KMS-11 (cell line): ENCODE results near the gene CBR1.
"Not testable (repeated sequence)": the region's sequence is repeated elsewhere in the genome, so short reads cannot be mapped to it uniquely, and the experiment has no call there.

Experiments
- H2AFZ ChIP-seq: fragments of 200-600 bp; sonication (generic); 2 replicates; pipeline ENCODE4 v1.6.1; 2016; ENCODE audit warnings: antibody characterized with exemption, mixed run types, low read depth
- H3K27ac ChIP-seq: fragments of 200-600 bp; sonication (generic); 2 replicates; pipeline ENCODE4 v1.6.1; 2016; ENCODE audit warnings: mild to moderate bottlenecking, mixed run types
- H3K27me3 ChIP-seq: fragments of 200-600 bp; sonication (generic); 2 replicates; pipeline ENCODE4 v1.6.1; 2017; ENCODE audit warnings: mild to moderate bottlenecking, low read depth, mixed run types, moderate library complexity; ENCODE audit not compliant: insufficient read depth
- H3K36me3 ChIP-seq: fragments of 200-600 bp; sonication (generic); 2 replicates; pipeline ENCODE4 v1.6.1; 2017; ENCODE audit warnings: mild to moderate bottlenecking, mixed run types; ENCODE audit not compliant: insufficient read depth
- H3K4me1 ChIP-seq: fragments of 200-600 bp; sonication (generic); 2 replicates; pipeline ENCODE4 v1.6.1; 2016; ENCODE audit warnings: mild to moderate bottlenecking, low read depth, mixed run types; ENCODE audit not compliant: poor library complexity, severe bottlenecking
- H3K4me2 ChIP-seq: fragments of 200-600 bp; sonication (generic); 2 replicates; pipeline ENCODE4 v1.7.0; 2016; ENCODE audit warnings: mild to moderate bottlenecking, mixed run types
- H3K4me3 ChIP-seq: fragments of 200-600 bp; sonication (generic); IDR thresholded peaks from 2 replicates; pipeline ENCODE4 v1.6.1; 2017; ENCODE audit warnings: low read depth, low read length, mixed read lengths; ENCODE audit not compliant: insufficient read depth
- H3K79me2 ChIP-seq: fragments of 200-600 bp; sonication (generic); 2 replicates; pipeline ENCODE4 v1.6.1; 2016; ENCODE audit warnings: low read depth, mixed run types; ENCODE audit not compliant: insufficient read depth
- H3K9ac ChIP-seq: fragments of 200-600 bp; sonication (generic); 2 replicates; pipeline ENCODE4 v1.6.1; 2016; ENCODE audit warnings: mild to moderate bottlenecking, mixed run types
- H4K20me1 ChIP-seq: fragments of 200-600 bp; sonication (generic); 2 replicates; pipeline ENCODE4 v1.6.1; 2016; ENCODE audit warnings: mild to moderate bottlenecking, mixed run types; ENCODE audit not compliant: insufficient read depth
- CTCF ChIP-seq: fragments of 200-600 bp; sonication (generic); conservative IDR thresholded peaks from 2 replicates; pipeline ENCODE4 v1.6.1; 2017; ENCODE audit warnings: low read depth, mild to moderate bottlenecking, antibody characterized with exemption, low read length, moderate library complexity, mixed read lengths

Gene CBR1

GRCh38 chr21:36073181-36073580 is 3.4 kb downstream of the CBR1 start:
- no peaks in the 10 kb centered on the region for H4K20me1 ChIP-seq
- no peak overlapping the region for H2AFZ ChIP-seq
- H3K4me3 ChIP-seq = no peak overlapping the region
- H3K27me3 ChIP-seq = no peaks in the 10 kb centered on the region
- H3K79me2 ChIP-seq = no peaks in the 10 kb centered on the region
- no peak for TF ChIP-seq CTCF
- H3K4me2 ChIP-seq = no peak overlapping the region
- no peak overlapping the region for H3K27ac ChIP-seq
- H3K36me3 ChIP-seq = no peaks in the 10 kb centered on the region
- peaks cover 15% of the 10 kb centered on the region for H3K4me1 ChIP-seq
- H3K9ac ChIP-seq = no peak overlapping the region

GRCh38 chr21:36073911-36074310 is 4.1 kb downstream of the CBR1 start:
- not testable (repeated sequence) for H3K4me3 ChIP-seq, H3K27me3 ChIP-seq, H3K9ac ChIP-seq, H3K36me3 ChIP-seq, H3K4me2 ChIP-seq, H4K20me1 ChIP-seq, H3K27ac ChIP-seq, H3K79me2 ChIP-seq, H2AFZ ChIP-seq
- peaks cover 20% of the 10 kb centered on the region for H3K4me1 ChIP-seq

- Histone ChIP-seq H3K4me2 (no peak overlapping the region), H3K9ac (no peak overlapping the region), H3K27me3 (no peaks in the 10 kb centered on the region), H2AFZ (no peak overlapping the region), H3K36me3 (no peaks in the 10 kb centered on the region), H3K4me3 (no peak overlapping the region), H3K79me2 (no peaks in the 10 kb centered on the region), H3K27ac (no peak overlapping the region), H4K20me1 (no peaks in the 10 kb centered on the region), H3K4me1 (peaks cover 20% of the 10 kb centered on the region)
- TF ChIP-seq CTCF = no peak
Measured at GRCh38 chr21:36075171-36075570, 5.3 kb downstream of the CBR1 start.

GRCh38 chr21:36075953-36076352 is 6.1 kb downstream of the CBR1 start:
- Histone ChIP-seq H3K27me3 (no peaks in the 10 kb centered on the region), H4K20me1 (no peaks in the 10 kb centered on the region), H3K4me2 (no peak overlapping the region), H3K27ac (no peak overlapping the region), H2AFZ (no peak overlapping the region), H3K4me3 (no peak overlapping the region), H3K9ac (no peak overlapping the region), H3K79me2 (no peaks in the 10 kb centered on the region), H3K36me3 (no peaks in the 10 kb centered on the region), H3K4me1 (peaks cover 20% of the 10 kb centered on the region)
- no peak for TF ChIP-seq CTCF

- Histone ChIP-seq H3K9ac (no peak overlapping the region), H3K4me3 (no peak overlapping the region), H3K4me2 (peak overlapping the region; percentile 15; the same call in 1 of the 2 replicates), H3K27me3 (no peaks in the 10 kb centered on the region), H3K79me2 (no peaks in the 10 kb centered on the region), H2AFZ (no peak overlapping the region), H3K36me3 (no peaks in the 10 kb centered on the region), H3K4me1 (peaks cover 20% of the 10 kb centered on the region), H4K20me1 (no peaks in the 10 kb centered on the region), H3K27ac (no peak overlapping the region)
- no peak for TF ChIP-seq CTCF
Measured at GRCh38 chr21:36076878-36077655, 7.2 kb downstream of the CBR1 start.
